HCT116 (cell line): Measurements from ENCODE around the gene VEPH1. TPM values are rescaled to one million over a fixed set of nuclear protein-coding genes. Genes with fewer than 3 reads are reported as not detected.

Experiments
- ATAC-seq: fragments of 200-7000 bp; cut with Tn5 transposase; 2 replicates; pipeline ENCODE4 v1.9.1; 2020; ENCODE audit warnings: mild to moderate bottlenecking, moderate library complexity
- BruUV-seq: library from RNA; stranded (reverse); fragments of 400-500 nt; replicated peaks from 2 replicates; lab custom pipeline; 2021; lab: Mats Ljungman, UMichigan
- CTCF ChIA-PET: fragments of 300-600 bp; sonication (Branson Sonifier 250); formaldehyde crosslinking; loops from one replicate; lab custom pipeline; 2021; ENCODE audit warnings: antibody characterized with exemption; lab: Charles Lee
- POLR2A ChIA-PET: fragments of 300-600, 350-600 bp; sonication (Branson Sonifier 250); formaldehyde crosslinking; loops from one replicate; lab custom pipeline; 2021; ENCODE audit warnings: antibody characterized with exemption; lab: Charles Lee
- RAD21 ChIA-PET, 2 experiments: fragments of 300-600 bp; sonication (Branson Sonifier 250); formaldehyde crosslinking; loops; one replicate each; lab custom pipeline; 2023; ENCODE audit warnings: low total read pairs in 2 of 2; ENCODE audit not compliant: uncharacterized antibody in 2 of 2, unreplicated experiment in 2 of 2, low non-redundant PET in 1 of 2; lab: Charles Lee
- DNase-seq: peaks from one replicate; pipeline ENCODE4 v3.0.0-alpha.2; 2010; ENCODE audit warnings: low read depth, low spot score
- H2AFZ ChIP-seq: fragments of 200-600 bp; shearing (Covaris generic), sonication (generic); 2 replicates; pipeline ENCODE4 v1.6.1; 2017; ENCODE audit warnings: low read depth, mixed run types, mixed read lengths, antibody characterized with exemption, low read length; ENCODE audit not compliant: poor library complexity, severe bottlenecking
- H3K27ac ChIP-seq: 2 replicates; pipeline ENCODE4 v1.5.1; 2012; ENCODE audit warnings: low read depth, low read length
- H3K27me3 ChIP-seq: fragments of 200-600 bp; sonication (generic); 2 replicates; pipeline ENCODE4 v1.6.1; 2016; ENCODE audit warnings: mixed run types, low read length, mixed read lengths; ENCODE audit not compliant: insufficient read depth
- H3K36me3 ChIP-seq, 2 experiments: fragments of 200-500 bp in 1 of 2; fragments of 200-600 bp in 1 of 2; sonication (Bioruptor generic) in 1 of 2; sonication (generic) in 1 of 2; 2 replicates each; pipeline versions ENCODE4 v1.5.1 to v1.6.1; 2014 to 2016; ENCODE audit warnings: low read length in 2 of 2, inconsistent platforms in 1 of 2, mixed read lengths in 1 of 2, mixed run types in 1 of 2; ENCODE audit not compliant: insufficient read depth in 2 of 2, control insufficient read depth in 1 of 2
- H3K4me1 ChIP-seq, 2 experiments: fragments of 200-600 bp in 1 of 2; sonication (generic) in 1 of 2; 2 replicates each; pipeline versions ENCODE4 v1.5.1 to v1.6.1; 2012 to 2017; ENCODE audit warnings: low read length in 2 of 2, inconsistent platforms in 1 of 2, mild to moderate bottlenecking in 1 of 2, mixed read lengths in 1 of 2, mixed run types in 1 of 2, moderate library complexity in 1 of 2; ENCODE audit not compliant: insufficient read depth in 2 of 2, control insufficient read depth in 1 of 2
- H3K4me2 ChIP-seq: fragments of 200-600 bp; sonication (generic); 2 replicates; pipeline ENCODE4 v1.6.1; 2017; ENCODE audit warnings: mixed run types, low read length, mixed read lengths
- H3K4me3 ChIP-seq, 2 experiments: fragments of 200-600 bp in 1 of 2; sonication (generic) in 1 of 2; replicated peaks in 1 of 2; 2 replicates each; pipeline ENCODE4 v1.5.1; 2011 to 2016; ENCODE audit warnings: low read length in 2 of 2, control low read depth in 1 of 2, low read depth in 1 of 2, mild to moderate bottlenecking in 1 of 2, mixed read lengths in 1 of 2, mixed run types in 1 of 2
- H3K79me2 ChIP-seq: fragments of 200-600 bp; sonication (generic); 2 replicates; pipeline ENCODE4 v1.6.1; 2017; ENCODE audit warnings: mild to moderate bottlenecking, mixed run types, low read length, moderate library complexity, mixed read lengths; ENCODE audit not compliant: insufficient read depth
- H3K9ac ChIP-seq: fragments of 200-600 bp; sonication (generic); 2 replicates; pipeline ENCODE4 v1.6.1; 2016; ENCODE audit warnings: low read length, mixed read lengths
- H3K9me2 ChIP-seq: fragments of 200-600 bp; sonication (generic), shearing (Covaris generic); 2 replicates; pipeline ENCODE4 v1.6.1; 2017; ENCODE audit warnings: mixed run types, mild to moderate bottlenecking, moderate library complexity; ENCODE audit not compliant: insufficient read depth
- H3K9me3 ChIP-seq, 2 experiments: fragments of 200-500 bp in 1 of 2; fragments of 200-600 bp in 1 of 2; sonication (Bioruptor generic) in 1 of 2; sonication (generic) in 1 of 2; 2 replicates each; pipeline ENCODE4 v1.6.1; 2014 to 2017; ENCODE audit warnings: low read length in 2 of 2, mixed read lengths in 2 of 2, inconsistent platforms in 1 of 2, low read depth in 1 of 2, mild to moderate bottlenecking in 1 of 2, mixed run types in 1 of 2, moderate library complexity in 1 of 2; ENCODE audit not compliant: control insufficient read depth in 1 of 2, insufficient read depth in 1 of 2
- H4K20me1 ChIP-seq: fragments of 200-600 bp; sonication (generic), shearing (Covaris generic); 2 replicates; pipeline ENCODE4 v1.6.1; 2017; ENCODE audit warnings: mixed run types, mild to moderate bottlenecking, moderate library complexity; ENCODE audit not compliant: insufficient read depth
- ATF3 ChIP-seq: IDR thresholded peaks from 2 replicates; pipeline ENCODE4 v1.6.1; 2012
- CTCF ChIP-seq, 3 experiments: fragments of 200-600 bp in 1 of 3; sonication (generic) in 1 of 3; IDR thresholded peaks in 2 of 3; conservative IDR thresholded peaks in 1 of 3; 2 replicates each; pipeline ENCODE4 v1.5.1; 2012 to 2017; ENCODE audit warnings: low read depth in 2 of 3, low read length in 2 of 3, antibody characterized with exemption in 1 of 3, borderline replicate concordance in 1 of 3, control low read depth in 1 of 3, mild to moderate bottlenecking in 1 of 3, mixed read lengths in 1 of 3, mixed run types in 1 of 3, moderate library complexity in 1 of 3; ENCODE audit not compliant: insufficient read depth in 1 of 3
- ELF1 ChIP-seq: IDR thresholded peaks from 2 replicates; pipeline ENCODE4 v1.6.1; 2012; ENCODE audit warnings: low read depth, borderline replicate concordance
- EZH2 ChIP-seq: fragments of 200-600 bp; sonication (generic); IDR thresholded peaks from 2 replicates; pipeline ENCODE4 v1.6.1; 2017; ENCODE audit warnings: antibody characterized with exemption, mixed run types
- EZH2phosphoT487 ChIP-seq: fragments of 200-600 bp; IDR thresholded peaks from 2 replicates; pipeline ENCODE4 v1.6.1; 2018; ENCODE audit warnings: antibody characterized with exemption, borderline replicate concordance
- MAX ChIP-seq: IDR thresholded peaks from 2 replicates; pipeline ENCODE4 v1.6.1; 2012
- POLR2A ChIP-seq: IDR thresholded peaks from 2 replicates; pipeline ENCODE4 v1.7.0; 2011; ENCODE audit warnings: borderline replicate concordance; ENCODE audit not compliant: insufficient read depth, insufficient read length; ENCODE audit errors: extremely low read depth
- POLR2AphosphoS5 ChIP-seq: IDR thresholded peaks from 2 replicates; pipeline ENCODE4 v1.6.1; 2011; ENCODE audit warnings: mild to moderate bottlenecking, low read depth, low read length, moderate library complexity
- RAD21 ChIP-seq: IDR thresholded peaks from 2 replicates; pipeline ENCODE4 v1.6.1; 2012; ENCODE audit warnings: low read depth, mild to moderate bottlenecking
- SIN3A ChIP-seq: IDR thresholded peaks from 2 replicates; pipeline ENCODE4 v1.6.1; 2012; ENCODE audit warnings: low read depth
- SP1 ChIP-seq: IDR thresholded peaks from 2 replicates; pipeline ENCODE4 v1.6.1; 2012; ENCODE audit warnings: low read depth
- SRF ChIP-seq: IDR thresholded peaks from 2 replicates; pipeline ENCODE4 v1.6.1; 2012; ENCODE audit warnings: low read depth
- TCF7L2 ChIP-seq: IDR thresholded peaks from 2 replicates; pipeline ENCODE4 v1.7.0; 2011; ENCODE audit warnings: borderline replicate concordance, inconsistent platforms; ENCODE audit not compliant: insufficient read depth, insufficient read length; ENCODE audit errors: extremely low read depth
- YY1 ChIP-seq: IDR thresholded peaks from 2 replicates; pipeline ENCODE4 v1.6.1; 2011; ENCODE audit warnings: low read length, low read depth, moderate library complexity, mild to moderate bottlenecking; ENCODE audit not compliant: insufficient replicate concordance; ENCODE audit errors: extremely low read depth
- ZNF274 ChIP-seq: fragments of 200-500 bp; sonication (Bioruptor generic); IDR thresholded peaks from 2 replicates; pipeline ENCODE4 v1.6.1; 2014; ENCODE audit warnings: mild to moderate bottlenecking, low read depth, low read length, inconsistent platforms
- intact Hi-C: fragments of 100-400 bp; cut with micrococcal nuclease; formaldehyde crosslinking; loops from 2 replicates; pipeline ENCODE4 v1.10.0; 2022
- total RNA-seq: library from RNA; stranded (reverse); gene quantifications from one replicate; pipeline ENCODE4 v1.2.1, GENCODE V29; 2021; ENCODE audit not compliant: unreplicated experiment

The VEPH1 gene
- total RNA-seq, 1 experiment from 2014 or later: 4.9 TPM

- TF ChIP-seq CTCF (IDR thresholded peaks at IDR 0.05 in 2 of 3, conservative IDR thresholded peaks at IDR 0.05 in 1 of 3; ENCODE audit: borderline replicate concordance in 1 of 3, insufficient read depth in 1 of 3, low read depth in 2 of 3, low read length in 2 of 3): no peak
- TF ChIP-seq SP1: no peak
- TF ChIP-seq MAX: no peak
- no peak for TF ChIP-seq SRF
- no peak for TF ChIP-seq POLR2A
- no peak for TF ChIP-seq EZH2phosphoT487
Measured at GRCh38 chr3:157463816-157464215, 39.4 kb downstream of the VEPH1 start (continued).

GRCh38 chr3:157460253-157460652, 43.0 kb downstream of the VEPH1 start:
- intact Hi-C loops: no loop called here
- no TSS peak for BruUV-seq

More at GRCh38 chr3:157460253-157460652, 43.0 kb downstream of the VEPH1 start:
- no peaks in the 10 kb centered on the region for H3K79me2 ChIP-seq
- H2AFZ ChIP-seq: no peak overlapping the region
- no peaks in the 10 kb centered on the region for H3K4me1 ChIP-seq
- no peaks in the 10 kb centered on the region for H3K27me3 ChIP-seq
- ATAC-seq: no peak
- TF ChIP-seq ZNF274 (no peak), SRF (no peak), EZH2 (no peak), POLR2A (no peak), SIN3A (no peak), SP1 (no peak), TCF7L2 (no peak), POLR2AphosphoS5 (no peak), MAX (no peak), ELF1 (no peak), ATF3 (no peak), EZH2phosphoT487 (no peak), RAD21 (no peak), YY1 (no peak)
- H3K36me3 ChIP-seq: no peaks in the 10 kb centered on the region
- RAD21 ChIA-PET: no interaction called here
- no peaks in the 10 kb centered on the region for H3K9me3 ChIP-seq
- no peaks in the 10 kb centered on the region for H4K20me1 ChIP-seq
- no peak for DNase-seq
- H3K27ac ChIP-seq: no peak overlapping the region
- H3K9me2 ChIP-seq: no peaks in the 10 kb centered on the region
- CTCF ChIA-PET: no interaction called here
- H3K4me3 ChIP-seq: no peak overlapping the region
- no peak overlapping the region for H3K9ac ChIP-seq
- POLR2A ChIA-PET: no interaction called here
- no peak overlapping the region for H3K4me2 ChIP-seq
